GM21390 (cell line): ENCODE results near the gene PUM1.
"Not testable (repeated sequence)": the region's sequence is repeated elsewhere in the genome, so short reads cannot be mapped to it uniquely, and the experiment has no call there.

ENCODE experiments used
- ATAC-seq: cut with Tn5 transposase; IDR thresholded peaks from one replicate; pipeline ENCODE4 v1.9.1; 2021; ENCODE audit not compliant: unreplicated experiment

Gene PUM1

DNA sequence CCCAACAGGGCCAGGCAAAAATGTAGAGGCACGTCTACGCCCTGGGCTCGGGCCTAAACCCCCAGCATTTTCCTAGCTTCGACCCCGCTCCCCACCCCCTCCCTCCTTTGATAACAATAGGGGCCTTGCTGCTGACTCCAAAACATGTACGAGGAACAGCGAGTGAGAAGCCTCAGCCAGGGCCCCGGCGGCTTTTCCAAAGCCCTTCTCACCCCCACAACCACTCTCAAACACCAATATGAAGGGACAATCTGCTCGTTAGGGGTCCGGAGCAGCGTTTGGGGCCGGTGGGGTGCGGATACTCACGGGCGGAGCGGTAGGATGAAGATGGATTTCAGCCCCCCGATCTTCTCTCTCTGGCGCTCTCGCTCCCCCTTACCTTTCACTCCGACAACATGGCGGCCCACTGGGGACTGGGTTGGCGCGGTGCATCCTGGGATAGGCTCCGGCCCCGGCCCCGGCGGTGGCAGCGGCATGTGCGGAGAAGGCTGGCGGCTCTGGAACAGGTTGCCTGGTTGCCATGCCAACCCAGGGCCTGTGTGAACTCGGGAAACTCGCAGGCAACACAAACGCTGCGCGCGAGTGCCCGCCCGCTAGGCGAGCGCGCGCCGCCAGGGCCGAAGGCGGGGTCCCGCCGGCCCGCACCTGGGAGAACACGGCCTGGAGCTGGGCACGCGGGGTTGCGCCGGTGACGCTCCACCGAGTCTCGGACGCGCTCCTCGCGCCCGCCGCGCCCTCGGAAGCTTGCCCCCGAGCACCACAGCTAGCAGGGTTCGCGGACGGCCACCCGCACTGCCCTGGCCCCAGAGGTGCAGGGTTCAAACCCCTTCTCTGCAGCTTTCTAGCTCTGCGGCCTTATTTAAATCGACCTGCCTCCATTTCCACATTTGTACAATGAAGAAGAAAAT, at the start of gene PUM1:
Gene PUM1 (minus strand): TSS at position 408 of the 908 bp plus-strand sequence. CDS start 6,151 bp downstream, outside the sequence.
- peak; percentile 90 for ATAC-seq

- ATAC-seq: no peak
Measured at GRCh38 chr1:31112266-31112935, 46.9 kb upstream of the PUM1 start.

GRCh38 chr1:31111290-31111951, 45.9 kb upstream of the PUM1 start:
- no peak for ATAC-seq

DNA sequence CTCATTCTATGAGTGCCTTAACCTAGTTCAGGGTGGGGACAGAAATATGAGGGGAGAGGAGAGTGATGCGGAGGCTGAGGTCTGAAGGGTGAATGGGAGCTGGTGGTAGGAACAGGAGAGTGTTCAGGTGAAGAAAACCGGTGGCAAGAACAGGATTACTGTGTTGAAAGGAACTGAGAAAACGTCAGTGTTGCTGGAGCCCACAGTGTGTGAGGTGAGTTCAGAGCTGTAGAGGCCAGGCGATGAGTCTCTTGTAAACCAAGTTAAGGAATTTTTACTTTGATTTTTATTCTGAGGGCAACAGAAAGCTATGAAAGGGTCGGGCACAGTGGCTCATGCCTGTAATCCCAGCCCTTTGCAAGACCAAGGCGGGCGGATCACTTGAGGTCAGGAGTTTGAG, 45.3 kb upstream of the PUM1 start:
- ATAC-seq: no peak

GRCh38 chr1:31108861-31109260, 43.3 kb upstream of the PUM1 start:
- ATAC-seq: no peak

- no peak for ATAC-seq
Measured at GRCh38 chr1:31105646-31106045, 40.1 kb upstream of the PUM1 start.

GRCh38 chr1:31102501-31102950, 37.0 kb upstream of the PUM1 start:
- ATAC-seq: no peak

DNA sequence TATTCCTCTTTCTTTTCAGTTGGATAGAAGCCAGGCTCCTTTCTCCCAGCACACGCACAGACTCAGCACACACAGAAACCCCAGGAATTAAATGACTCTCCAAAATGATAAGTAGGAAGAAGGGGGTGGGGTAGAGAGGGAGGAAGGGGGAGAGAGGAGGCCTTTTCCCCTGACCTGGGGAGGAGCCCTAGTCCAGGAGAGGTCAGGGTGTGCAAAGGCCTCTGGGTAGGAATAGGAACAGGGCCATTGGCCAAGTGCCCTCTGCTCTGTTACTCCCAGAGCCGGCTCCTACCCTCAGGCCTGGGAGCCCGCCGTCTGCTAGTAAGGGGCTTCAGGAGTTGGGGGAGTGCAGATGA, 35.6 kb upstream of the PUM1 start:
- no peak for ATAC-seq

DNA sequence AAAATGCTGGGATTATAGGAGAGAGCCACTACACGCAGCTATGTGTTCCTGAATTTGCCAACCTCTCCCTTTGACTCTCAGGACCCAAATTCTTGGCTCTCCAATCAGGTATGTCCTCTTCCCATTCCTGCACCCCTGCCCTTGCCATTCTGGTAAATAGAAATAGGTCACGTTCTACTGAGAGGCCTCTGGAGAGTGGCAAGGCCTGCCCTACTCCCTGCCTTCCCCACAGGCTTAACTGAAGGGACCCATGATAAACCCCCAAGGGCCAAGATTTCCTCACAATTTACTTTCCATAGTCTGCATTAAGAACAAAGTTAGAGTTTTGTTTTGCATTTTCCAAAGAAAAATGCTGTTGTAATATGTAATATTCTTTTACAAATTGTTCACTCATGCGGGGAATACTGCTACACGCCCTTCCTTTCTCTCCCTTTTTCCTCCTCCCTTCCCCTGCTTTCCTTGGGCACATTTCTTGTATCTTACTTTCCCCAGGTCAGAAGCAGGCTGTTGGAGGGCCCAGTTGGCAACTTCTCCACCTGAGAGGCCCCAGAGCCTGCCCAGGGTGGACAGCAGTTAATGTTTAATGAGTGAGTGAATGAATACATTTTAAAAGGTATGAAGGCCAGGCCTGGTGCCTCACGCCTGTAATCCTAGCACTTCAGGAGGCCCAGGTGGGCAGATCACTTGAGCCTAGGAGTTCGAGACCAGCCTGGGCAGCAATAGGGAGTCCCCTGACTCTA, 33.9 kb upstream of the PUM1 start:
- no peak for ATAC-seq

GRCh38 chr1:31095985-31096384, 30.5 kb upstream of the PUM1 start:
- no peak for ATAC-seq

- ATAC-seq: no peak
Measured at GRCh38 chr1:31095298-31095981, 29.9 kb upstream of the PUM1 start.

DNA sequence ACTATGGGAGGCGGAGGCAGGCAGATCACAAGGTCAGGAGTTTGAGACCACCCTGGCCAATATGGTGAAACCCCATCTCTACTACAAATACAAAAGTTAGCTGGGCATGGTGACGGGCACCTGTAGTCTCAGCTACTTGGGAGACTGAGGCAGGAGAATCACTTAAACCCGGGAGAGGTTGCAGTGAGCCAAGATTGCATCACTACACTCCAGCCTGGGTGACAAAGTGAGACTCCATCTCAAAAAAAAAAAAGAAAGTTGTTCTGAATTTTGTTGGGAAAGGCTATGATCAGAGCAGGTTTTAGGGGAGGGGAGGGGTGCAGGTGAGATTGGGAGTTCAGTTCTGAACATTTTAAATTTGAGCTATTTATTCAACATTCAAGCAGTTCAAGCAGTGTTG, 22.6 kb upstream of the PUM1 start:
- ATAC-seq: not testable (repeated sequence)

DNA sequence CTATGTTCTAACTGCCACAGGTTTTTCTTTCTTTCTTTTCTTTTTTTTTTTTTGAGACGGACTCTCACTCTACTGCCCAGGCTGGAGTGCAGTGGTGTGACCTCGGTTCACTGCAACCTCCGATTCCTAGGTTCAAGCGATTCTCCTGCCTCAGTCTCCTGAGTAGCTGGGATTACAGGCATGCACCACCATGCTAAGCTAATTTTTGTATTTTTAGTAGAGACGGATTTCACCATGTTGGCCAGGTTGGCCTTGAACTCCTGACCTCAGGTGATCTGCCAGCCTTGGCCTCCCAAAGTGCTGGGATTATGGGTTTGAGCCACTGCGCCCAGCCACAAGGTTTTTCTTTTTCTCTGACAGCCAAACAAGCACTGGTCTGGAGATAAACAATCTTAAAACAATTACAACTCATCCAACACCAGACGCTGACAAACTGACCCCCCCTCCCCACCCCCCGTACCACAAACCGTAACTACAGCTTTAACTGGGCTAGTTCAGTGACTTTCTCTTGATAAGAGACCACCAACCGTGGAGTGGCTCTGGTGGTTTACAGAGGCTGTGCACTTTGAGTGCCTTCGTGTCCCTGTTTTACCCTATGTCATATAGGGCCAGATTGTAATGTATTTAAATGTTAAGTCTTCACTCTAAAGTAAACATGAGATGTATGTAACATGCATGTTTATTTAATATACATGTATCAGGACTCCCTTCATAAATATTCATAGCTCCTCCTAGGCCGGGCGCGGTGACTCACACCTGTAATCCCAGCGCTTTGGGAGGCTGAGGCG, 19.5 kb upstream of the PUM1 start:
- no peak for ATAC-seq

- no peak for ATAC-seq
Measured at GRCh38 chr1:31082385-31082784, 16.9 kb upstream of the PUM1 start.

DNA sequence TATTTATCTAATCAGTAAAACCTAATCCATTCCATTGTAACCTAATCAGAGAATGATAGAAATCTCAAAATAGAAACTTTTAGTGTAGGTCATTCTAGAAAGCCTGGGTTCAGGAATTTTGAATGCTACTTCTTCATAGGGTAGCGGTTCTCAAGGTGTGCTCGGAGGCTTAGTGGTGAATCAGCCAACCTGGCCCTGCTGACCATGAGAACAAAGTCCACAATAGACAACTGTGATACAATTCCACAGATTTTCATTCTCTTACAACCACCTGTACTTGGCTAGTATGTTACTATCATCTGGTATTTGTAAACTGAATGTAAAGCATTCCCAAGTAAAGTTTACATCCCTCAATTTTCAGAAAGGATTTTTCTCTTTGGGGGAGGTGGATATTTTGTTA, 7.5 kb upstream of the PUM1 start:
- no peak for ATAC-seq

DNA sequence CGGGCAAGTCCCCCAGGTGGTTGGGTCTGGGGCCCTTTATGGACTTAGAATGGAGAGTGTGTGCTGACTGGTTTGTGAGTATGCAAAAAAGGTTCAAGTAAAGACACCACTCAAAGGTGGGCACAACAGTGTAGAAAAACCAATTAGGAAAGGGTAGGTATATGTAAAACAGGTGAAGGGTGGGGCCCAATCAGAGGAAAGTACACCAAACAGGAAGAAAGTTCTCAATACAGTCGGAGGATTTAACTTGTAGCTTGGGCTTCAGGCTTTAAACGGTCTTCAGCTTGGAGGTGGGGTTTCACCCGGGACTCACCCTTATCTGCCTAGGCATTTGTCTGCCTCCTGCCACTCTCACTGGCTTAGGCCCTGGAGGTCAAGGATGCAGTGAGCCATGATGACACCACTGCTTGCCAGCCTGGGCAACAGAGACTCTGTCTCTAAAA, 6.8 kb upstream of the PUM1 start:
- no peak for ATAC-seq

DNA sequence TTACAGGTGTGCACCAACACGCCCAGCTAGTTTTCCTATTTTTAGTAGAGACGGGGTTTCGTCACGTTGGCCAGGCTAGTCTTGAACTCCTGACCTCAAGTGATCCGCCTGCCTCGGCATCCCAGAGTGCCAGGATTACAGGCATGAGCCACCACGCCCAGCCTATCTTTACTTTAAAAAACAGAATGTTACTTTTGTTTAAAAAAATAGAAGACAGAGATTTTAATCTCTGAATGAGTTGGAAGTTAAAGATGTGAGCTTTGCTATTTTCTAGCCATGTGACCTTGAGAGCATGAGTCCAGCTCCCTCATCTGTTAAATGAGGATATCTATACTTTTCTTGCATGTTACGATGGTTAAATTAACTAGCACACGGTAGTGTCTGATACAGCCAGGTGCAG, 3.9 kb upstream of the PUM1 start:
- no peak for ATAC-seq

GRCh38 chr1:31064718-31065309, 703 bp downstream of the PUM1 start:
- no peak for ATAC-seq

DNA sequence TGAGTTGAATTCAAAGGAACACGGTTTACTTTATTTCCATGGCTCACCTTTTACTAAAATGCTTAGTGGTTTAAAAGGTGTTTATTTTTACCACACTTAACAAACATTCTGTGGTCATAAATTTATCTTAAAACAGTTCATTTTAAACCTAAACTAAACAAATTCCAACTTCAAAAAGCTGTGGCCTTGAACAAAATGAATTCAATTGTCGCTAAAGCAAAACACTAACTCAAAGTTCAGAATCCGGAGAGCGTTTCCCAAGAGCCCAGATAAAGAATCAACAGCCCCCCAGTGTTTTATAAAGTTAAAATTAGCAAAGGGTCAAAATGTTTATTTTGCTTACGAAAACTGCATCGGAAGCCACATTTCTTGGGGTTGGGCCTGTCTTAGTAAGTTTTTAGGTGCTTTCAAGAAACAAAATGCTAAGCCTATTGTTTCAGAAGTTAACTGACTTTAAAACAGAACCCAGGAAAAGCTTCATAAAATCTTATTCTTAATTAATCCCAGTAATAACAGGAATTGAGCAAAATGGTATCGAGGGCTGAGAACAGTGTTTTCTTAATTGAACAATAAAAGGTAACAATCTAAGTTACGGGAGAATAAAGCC, 1.3 kb downstream of the PUM1 start:
- ATAC-seq: no peak
